NCI-H2171 treated with DMSO at 0.1 percent for 48 hours (cell line): Measurements from ENCODE around the gene CACNA1C.

Experiments
- DNase-seq: peaks from one replicate; lab custom pipeline; 2025; lab: John Stamatoyannopoulos, UW

The CACNA1C gene

GRCh38 chr12:2171672-2172426 lies 119.1 kb downstream of the CACNA1C start:
- no peak for DNase-seq

- DNase-seq, result no peak
These were observed 119.9 kb downstream of the CACNA1C start for GRCh38 chr12:2172491-2173214.

DNA sequence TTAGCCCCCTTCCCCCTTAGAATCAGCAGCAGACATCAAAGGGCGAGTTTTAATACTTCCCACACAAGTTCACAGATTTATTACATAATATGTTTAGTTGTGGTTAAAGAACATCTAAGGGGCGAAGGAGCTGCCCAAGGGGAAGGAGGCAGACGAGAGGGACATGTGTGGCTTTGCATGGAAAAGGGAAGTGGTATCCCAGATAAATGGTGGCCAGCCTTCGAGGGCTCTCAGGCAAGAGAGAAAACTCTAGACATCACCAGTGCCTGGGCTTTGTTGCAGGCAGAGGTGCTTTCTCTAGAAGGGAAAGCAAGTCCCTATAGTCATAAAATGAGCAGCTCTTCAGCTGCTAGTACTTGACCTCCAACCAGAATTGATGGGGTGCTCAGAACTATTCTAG lies 121.2 kb downstream of the CACNA1C start:
- DNase-seq, result no peak

GRCh38 chr12:2177003-2177402 lies 124.2 kb downstream of the CACNA1C start:
- no peak for DNase-seq

- no peak for DNase-seq
These were observed 125.0 kb downstream of the CACNA1C start for GRCh38 chr12:2177751-2178150.

DNA sequence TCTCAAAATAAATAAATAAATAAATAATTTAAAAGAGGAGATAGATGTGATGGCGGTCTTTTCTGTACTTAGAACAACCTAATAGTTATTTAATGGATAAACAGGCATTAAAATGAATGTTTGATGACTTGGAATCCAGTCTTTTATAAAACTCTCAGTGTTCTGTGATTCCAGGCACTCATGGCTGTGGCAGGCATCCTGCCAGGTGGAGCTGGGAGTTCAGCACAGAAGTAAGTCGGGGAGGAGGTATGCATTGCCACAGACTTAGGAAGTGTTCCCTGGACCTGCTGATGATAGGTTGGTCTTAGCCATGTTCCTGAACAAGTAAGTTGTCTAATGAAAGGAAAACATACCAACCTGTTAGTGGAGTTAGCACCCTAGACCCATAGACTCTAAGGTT lies 126.3 kb downstream of the CACNA1C start:
- DNase-seq, result no peak

DNA sequence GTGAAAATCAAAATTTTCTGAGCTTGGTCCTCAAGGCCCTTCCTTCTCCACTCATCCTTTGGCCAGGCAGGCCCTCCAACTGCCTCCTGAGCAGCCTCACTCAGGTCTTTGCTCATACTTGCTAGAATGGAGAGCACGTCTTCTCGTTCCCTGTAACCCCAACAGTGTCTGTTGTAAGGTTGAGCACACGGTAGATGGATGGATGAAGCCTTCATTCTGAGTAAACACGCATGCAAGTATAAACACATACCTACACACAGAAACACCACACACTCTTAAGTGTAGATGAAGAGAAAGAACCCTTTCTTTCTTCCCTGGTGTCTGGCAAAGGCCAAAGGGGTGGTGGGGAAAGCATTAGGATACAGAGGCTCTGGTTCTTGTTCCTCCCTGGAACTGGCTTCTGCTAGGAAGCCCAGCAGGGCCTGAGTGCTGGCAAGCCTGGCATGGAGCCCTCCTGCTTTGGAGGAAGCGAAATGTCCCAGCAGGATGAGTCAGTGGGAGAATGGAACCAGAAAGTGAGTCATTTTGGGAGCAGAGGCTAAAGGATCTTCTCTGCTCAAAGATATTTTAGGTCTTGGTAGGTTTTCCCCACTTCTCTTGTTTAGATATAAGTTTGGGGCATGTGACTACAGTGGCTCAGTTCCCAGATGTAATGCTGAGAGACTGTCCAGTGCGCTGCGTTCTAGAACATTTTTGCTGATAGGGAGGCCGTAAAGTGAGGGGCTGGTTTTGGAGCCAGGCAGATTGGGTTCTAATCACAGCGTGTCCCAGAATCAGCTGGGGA lies 127.4 kb downstream of the CACNA1C start:
- DNase-seq, result no peak

DNA sequence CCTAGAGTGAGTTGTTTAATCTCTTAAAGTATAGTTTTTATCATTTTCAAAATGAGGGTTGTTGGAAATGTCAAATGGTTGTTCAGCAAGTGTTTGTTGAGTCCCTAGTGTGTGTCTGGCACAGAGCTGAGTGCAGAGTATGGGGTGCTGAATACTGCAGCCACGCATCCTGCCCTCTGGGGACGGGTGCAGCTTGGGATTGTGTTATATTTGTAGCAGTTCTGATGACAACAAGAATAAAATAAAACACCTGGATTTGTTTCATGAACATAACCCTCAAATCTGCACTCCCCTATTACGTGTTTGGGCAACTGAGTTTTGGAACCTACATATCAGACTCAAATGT lies 127.9 kb downstream of the CACNA1C start:
- DNase-seq, result no peak

- no peak for DNase-seq
These were observed 131.1 kb downstream of the CACNA1C start for GRCh38 chr12:2183556-2184541.

DNA sequence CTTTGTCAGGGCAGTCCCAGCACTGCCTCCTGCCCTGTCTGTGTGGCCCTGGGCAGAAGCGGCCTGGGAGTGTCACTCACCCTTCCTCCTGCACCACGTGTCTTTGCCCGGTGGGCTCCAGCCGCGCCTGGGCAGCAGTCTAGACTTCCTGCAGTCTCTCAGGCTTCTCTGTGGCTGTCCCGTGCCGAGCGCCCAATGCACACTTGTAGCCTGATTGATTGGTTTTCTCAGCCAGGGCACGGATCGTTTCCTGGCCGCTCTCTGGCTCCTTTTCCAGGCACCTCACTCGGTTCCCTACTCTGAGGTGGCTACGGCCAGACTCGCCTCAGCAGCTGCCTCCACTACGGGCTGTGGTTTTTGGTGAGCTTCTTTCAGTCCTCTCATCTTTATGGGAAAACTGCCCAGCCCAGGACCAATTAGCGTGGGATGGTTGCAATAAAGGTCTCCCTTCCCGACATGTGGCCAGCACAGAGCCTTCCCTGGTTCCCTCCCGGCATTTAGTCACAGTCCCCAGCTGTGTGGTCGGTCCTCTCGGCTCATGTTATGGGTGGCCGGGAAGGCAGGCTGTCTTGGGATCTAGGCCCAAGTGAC lies 133.1 kb downstream of the CACNA1C start:
- DNase-seq, result no peak

- DNase-seq, result no peak
These were observed 134.6 kb downstream of the CACNA1C start for GRCh38 chr12:2187195-2187945.

GRCh38 chr12:2190085-2190484 lies 137.3 kb downstream of the CACNA1C start:
- no peak for DNase-seq

DNA sequence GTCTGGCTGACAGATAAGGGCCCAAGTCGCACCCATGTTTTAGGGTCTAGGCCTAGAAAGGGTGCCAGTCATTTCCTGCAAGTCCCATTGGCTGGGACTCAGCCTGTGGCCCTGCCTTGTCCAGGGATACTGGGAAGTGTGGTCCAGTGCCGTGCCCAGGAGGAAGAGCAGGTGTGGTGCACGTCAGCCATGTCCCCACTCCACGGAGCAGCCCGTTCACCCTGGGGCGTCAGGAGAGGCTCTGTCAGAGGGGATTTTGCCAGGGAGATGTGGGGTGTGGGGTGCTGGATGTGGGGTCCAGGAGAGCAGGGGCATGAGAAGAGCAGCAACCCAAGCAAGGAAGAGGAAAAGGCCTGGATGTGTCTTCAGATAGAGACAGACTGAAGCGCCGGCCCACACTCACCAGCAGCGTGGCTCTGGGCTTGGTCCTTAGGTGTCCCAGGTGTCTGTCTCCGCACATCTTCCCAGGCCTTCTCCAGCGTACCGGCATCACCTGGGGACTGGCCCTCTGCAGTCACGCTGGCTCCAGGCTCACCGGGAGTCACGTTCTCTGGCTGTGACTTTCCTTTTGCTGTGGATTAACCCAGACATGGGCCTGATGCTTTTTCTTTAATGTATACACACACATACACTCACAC lies 138.2 kb downstream of the CACNA1C start:
- no peak for DNase-seq

- no peak for DNase-seq
These were observed 138.9 kb downstream of the CACNA1C start for GRCh38 chr12:2191534-2192153.

DNA sequence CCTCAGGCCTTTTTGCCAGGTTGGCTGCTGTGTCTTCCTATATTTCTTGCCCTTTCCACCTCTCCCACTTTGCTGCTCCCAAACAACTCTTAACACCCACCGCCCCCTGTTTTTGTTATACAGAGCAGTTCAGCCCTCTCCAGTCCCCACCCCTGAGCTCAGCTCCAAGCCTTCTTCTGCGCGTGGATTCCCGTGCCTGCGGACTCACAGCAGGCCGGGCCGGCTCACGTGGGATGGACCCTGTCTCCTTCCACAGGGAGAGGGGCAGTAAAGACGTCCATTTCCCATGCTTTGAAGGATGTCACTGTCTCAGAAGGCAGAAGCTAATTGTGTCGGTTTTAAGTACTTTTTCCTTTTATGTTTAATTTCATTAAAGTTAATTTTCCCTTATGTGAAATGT lies 139.4 kb downstream of the CACNA1C start:
- DNase-seq, result no peak

- DNase-seq, result no peak
These were observed 141.3 kb downstream of the CACNA1C start for GRCh38 chr12:2194060-2194459.

GRCh38 chr12:2194571-2194970 lies 141.8 kb downstream of the CACNA1C start:
- DNase-seq, result no peak

- DNase-seq, result no peak
These were observed 142.3 kb downstream of the CACNA1C start for GRCh38 chr12:2195085-2195484.

GRCh38 chr12:2198005-2198501 lies 145.3 kb downstream of the CACNA1C start:
- no peak for DNase-seq
